ENCODE data around the gene SLC16A7. TPM values are rescaled to one million over a fixed set of nuclear protein-coding genes. Genes with fewer than 3 reads are reported as not detected.

SLC16A7 gene
- total and polyA plus RNA-seq, 2 donors: 8.6 to 51.1 TPM

GRCh38 chr12:59664495-59664894 lies 68.7 kb downstream of the SLC16A7 start:
- H3K27ac ChIP-seq (ENCODE audit: low read depth): no peak overlapping the region
- 48% methylated on average over 2 of the region's 2 CpGs for WGBS

GRCh38 chr12:59665701-59666100 lies 69.9 kb downstream of the SLC16A7 start:
- H3K4me3 ChIP-seq (ENCODE audit: low read depth, low read length): no peak overlapping the region
- DNase-seq (ENCODE audit: extremely low spot score): no peak
- 22% methylated on average over 2 of the region's 2 CpGs for WGBS
- H3K27ac ChIP-seq (ENCODE audit: low read depth): no peak overlapping the region
- H3K36me3 ChIP-seq (ENCODE audit: insufficient read depth): no peaks in the 10 kb centered on the region
- H3K4me1 ChIP-seq (ENCODE audit: insufficient read depth): no peaks in the 10 kb centered on the region

More at GRCh38 chr12:59664495-59664894, 68.7 kb downstream of the SLC16A7 start:
- H3K4me1 ChIP-seq (ENCODE audit: insufficient read depth): no peaks in the 10 kb centered on the region
- no peaks in the 10 kb centered on the region for H3K36me3 ChIP-seq (ENCODE audit: insufficient read depth)
- H3K4me3 ChIP-seq (ENCODE audit: low read depth, low read length): no peak overlapping the region
- DNase-seq (ENCODE audit: extremely low spot score): no peak

DNA sequence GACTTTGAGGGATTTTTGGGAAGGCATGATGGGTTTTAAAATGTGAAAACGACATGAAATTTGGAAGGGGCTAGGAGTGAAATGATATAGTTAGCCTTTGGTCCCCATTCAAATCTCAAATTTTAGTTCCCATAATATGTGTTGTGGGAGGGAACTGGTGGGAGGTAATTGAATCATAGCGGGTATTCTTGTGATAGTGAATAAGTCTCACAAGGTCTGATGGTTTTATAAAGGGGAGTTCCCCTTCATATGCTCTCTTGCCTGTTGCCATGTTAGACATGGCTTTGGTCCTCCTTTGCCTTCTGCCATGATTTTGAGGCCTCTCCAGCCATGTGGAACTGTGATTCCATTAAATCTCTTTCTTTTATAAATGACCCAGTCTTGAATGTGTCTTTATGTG lies 72.8 kb downstream of the SLC16A7 start:
- WGBS: 85% methylated on average over 2 of the region's 2 CpGs
- DNase-seq (ENCODE audit: extremely low spot score): no peak
- no peaks in the 10 kb centered on the region for H3K4me1 ChIP-seq (ENCODE audit: insufficient read depth)
- no peaks in the 10 kb centered on the region for H3K36me3 ChIP-seq (ENCODE audit: insufficient read depth)
- H3K4me3 ChIP-seq (ENCODE audit: low read depth, low read length): no peak overlapping the region
- H3K27ac ChIP-seq (ENCODE audit: low read depth): no peak overlapping the region

GRCh38 chr12:59672273-59672672 lies 76.4 kb downstream of the SLC16A7 start:
- H3K4me1 ChIP-seq (ENCODE audit: insufficient read depth): no peaks in the 10 kb centered on the region
- no peak for DNase-seq (ENCODE audit: extremely low spot score)
- WGBS: 98% methylated on average over 2 of the region's 2 CpGs
- no peak overlapping the region for H3K27ac ChIP-seq (ENCODE audit: low read depth)
- no peak overlapping the region for H3K4me3 ChIP-seq (ENCODE audit: low read depth, low read length)
- no peaks in the 10 kb centered on the region for H3K36me3 ChIP-seq (ENCODE audit: insufficient read depth)

DNA sequence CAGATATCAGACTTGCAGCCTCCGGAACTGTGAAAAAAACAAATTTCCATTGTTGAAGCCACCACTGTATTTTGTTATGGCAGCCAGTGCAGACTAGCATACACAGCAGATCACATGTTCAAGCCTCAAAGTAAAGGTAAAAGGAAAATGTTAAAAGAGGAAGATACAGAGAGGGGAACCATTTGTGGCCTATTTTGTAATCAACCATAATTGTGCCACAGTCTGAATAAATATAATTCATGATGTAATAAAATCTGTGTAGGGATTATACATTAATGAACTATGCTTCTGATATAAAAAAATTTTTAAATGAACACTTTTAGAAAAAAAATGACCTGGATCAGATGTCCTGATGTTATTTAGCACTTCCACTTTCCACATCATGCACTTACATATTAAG lies 79.6 kb downstream of the SLC16A7 start:
- Histone ChIP-seq H3K4me1 (ENCODE audit: insufficient read depth) (no peaks in the 10 kb centered on the region), H3K4me3 (ENCODE audit: low read depth, low read length) (no peak overlapping the region), H3K27ac (ENCODE audit: low read depth) (no peak overlapping the region), H3K36me3 (ENCODE audit: insufficient read depth) (no peaks in the 10 kb centered on the region)
- no peak for DNase-seq (ENCODE audit: extremely low spot score)
- 99% methylated on average over 1 of the region's 1 CpG for WGBS

- no peak for DNase-seq (ENCODE audit: extremely low spot score)
- whole genome bisulfite sequencing: 65% methylated on average over 3 of the region's 3 CpGs
- no peaks in the 10 kb centered on the region for H3K4me1 ChIP-seq (ENCODE audit: insufficient read depth)
- H3K4me3 ChIP-seq (ENCODE audit: low read depth, low read length): no peak overlapping the region
- no peak overlapping the region for H3K27ac ChIP-seq (ENCODE audit: low read depth)
- no peaks in the 10 kb centered on the region for H3K36me3 ChIP-seq (ENCODE audit: insufficient read depth)
Observed at GRCh38 chr12:59677857-59678256, 82.0 kb downstream of the SLC16A7 start.

GRCh38 chr12:59678759-59679411 lies 83.1 kb downstream of the SLC16A7 start:
- DNase-seq (ENCODE audit: extremely low spot score): no peak

DNA sequence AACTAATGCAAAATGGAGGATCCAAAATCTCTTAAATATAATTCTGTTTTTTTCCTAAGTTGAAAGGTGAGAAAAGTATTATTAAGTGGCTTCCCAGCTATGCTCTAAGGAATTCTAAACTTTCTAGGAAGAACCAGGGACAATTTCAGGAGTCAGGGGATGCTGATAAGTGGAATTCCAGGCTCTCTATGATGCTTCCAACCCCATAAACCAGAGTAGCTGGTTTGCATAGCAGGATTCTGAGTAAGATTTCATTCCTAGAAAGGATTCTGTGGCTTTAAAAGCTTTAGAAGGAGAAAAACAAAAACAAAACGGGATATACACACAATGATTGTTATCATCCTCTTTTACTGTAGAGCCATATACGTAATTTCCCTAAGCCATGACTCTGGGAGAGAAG lies 93.9 kb downstream of the SLC16A7 start:
- Histone ChIP-seq H3K4me3 (ENCODE audit: low read depth, low read length) (no peak overlapping the region), H3K36me3 (ENCODE audit: insufficient read depth) (no peaks in the 10 kb centered on the region), H3K4me1 (ENCODE audit: insufficient read depth) (no peaks in the 10 kb centered on the region), H3K27ac (ENCODE audit: low read depth) (no peak overlapping the region)
- no peak for DNase-seq (ENCODE audit: extremely low spot score)
- WGBS: 58% methylated on average over 2 of the region's 2 CpGs

More at GRCh38 chr12:59678759-59679411, 83.1 kb downstream of the SLC16A7 start:
- Histone ChIP-seq H3K27ac (ENCODE audit: low read depth) (no peak overlapping the region), H3K36me3 (ENCODE audit: insufficient read depth) (no peaks in the 10 kb centered on the region), H3K4me3 (ENCODE audit: low read depth, low read length) (no peak overlapping the region), H3K4me1 (ENCODE audit: insufficient read depth) (no peaks in the 10 kb centered on the region)
- 94% methylated on average over 5 of the region's 5 CpGs for WGBS

GRCh38 chr12:59695379-59695778 lies 99.5 kb downstream of the SLC16A7 start:
- WGBS: 78% methylated on average over 1 of the region's 1 CpG
- no peaks in the 10 kb centered on the region for H3K36me3 ChIP-seq (ENCODE audit: insufficient read depth)

DNA sequence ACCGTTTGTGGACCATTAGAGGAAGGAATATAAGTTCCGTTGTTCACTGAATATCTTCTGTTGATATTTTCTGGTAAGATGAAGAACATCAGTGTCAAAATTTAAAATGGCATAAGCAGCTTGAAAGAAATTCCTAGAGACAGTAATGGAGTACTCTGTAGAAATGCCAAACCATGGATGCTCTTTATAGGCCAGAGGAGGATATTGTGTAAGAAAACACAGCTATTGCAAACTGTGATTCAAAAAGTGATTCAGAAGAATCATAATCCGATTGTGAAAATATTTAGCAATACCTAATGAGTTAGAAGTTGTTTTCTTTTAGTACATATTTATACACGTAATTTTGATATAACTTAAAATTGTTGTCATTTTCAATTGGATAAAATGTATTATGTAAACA lies 102.8 kb downstream of the SLC16A7 start:
- Histone ChIP-seq H3K36me3 (ENCODE audit: insufficient read depth) (no peaks in the 10 kb centered on the region), H3K27ac (ENCODE audit: low read depth) (no peak overlapping the region), H3K4me1 (ENCODE audit: insufficient read depth) (no peaks in the 10 kb centered on the region), H3K4me3 (ENCODE audit: low read depth, low read length) (no peak overlapping the region)
- DNase-seq (ENCODE audit: extremely low spot score): no peak
- 68% methylated on average over 4 of the region's 4 CpGs for WGBS

More at GRCh38 chr12:59695379-59695778, 99.5 kb downstream of the SLC16A7 start:
- no peak overlapping the region for H3K4me3 ChIP-seq (ENCODE audit: low read depth, low read length)
- no peaks in the 10 kb centered on the region for H3K4me1 ChIP-seq (ENCODE audit: insufficient read depth)
- no peak overlapping the region for H3K27ac ChIP-seq (ENCODE audit: low read depth)
- DNase-seq (ENCODE audit: extremely low spot score): no peak

- 45% methylated on average over 2 of the region's 2 CpGs for WGBS
Observed at GRCh38 chr12:59699421-59700152, 103.8 kb downstream of the SLC16A7 start.

DNA sequence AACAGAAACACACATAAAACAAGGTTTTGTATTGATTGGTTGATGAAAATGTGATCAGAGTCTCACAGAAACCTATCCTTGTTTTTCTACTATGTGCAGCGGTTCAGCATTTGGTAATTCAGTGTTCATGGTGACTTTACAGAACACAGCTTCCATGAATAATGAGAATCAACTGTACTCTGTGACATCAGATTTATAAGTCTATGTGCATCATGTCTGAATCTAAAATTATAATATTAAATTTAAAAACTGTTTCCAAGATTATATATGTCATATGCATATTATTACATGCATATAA lies 104.3 kb downstream of the SLC16A7 start:
- H3K4me3 ChIP-seq (ENCODE audit: low read depth, low read length): no peak overlapping the region
- WGBS: 82% methylated on average over 1 of the region's 1 CpG
- H3K36me3 ChIP-seq (ENCODE audit: insufficient read depth): no peaks in the 10 kb centered on the region
- H3K4me1 ChIP-seq (ENCODE audit: insufficient read depth): no peaks in the 10 kb centered on the region
- DNase-seq (ENCODE audit: extremely low spot score): no peak
- no peak overlapping the region for H3K27ac ChIP-seq (ENCODE audit: low read depth)

More at GRCh38 chr12:59699421-59700152, 103.8 kb downstream of the SLC16A7 start:
- Histone ChIP-seq H3K4me3 (ENCODE audit: low read depth, low read length) (no peak overlapping the region), H3K27ac (ENCODE audit: low read depth) (no peak overlapping the region), H3K36me3 (ENCODE audit: insufficient read depth) (no peaks in the 10 kb centered on the region), H3K4me1 (ENCODE audit: insufficient read depth) (no peaks in the 10 kb centered on the region)
- DNase-seq (ENCODE audit: extremely low spot score): no peak

DNA sequence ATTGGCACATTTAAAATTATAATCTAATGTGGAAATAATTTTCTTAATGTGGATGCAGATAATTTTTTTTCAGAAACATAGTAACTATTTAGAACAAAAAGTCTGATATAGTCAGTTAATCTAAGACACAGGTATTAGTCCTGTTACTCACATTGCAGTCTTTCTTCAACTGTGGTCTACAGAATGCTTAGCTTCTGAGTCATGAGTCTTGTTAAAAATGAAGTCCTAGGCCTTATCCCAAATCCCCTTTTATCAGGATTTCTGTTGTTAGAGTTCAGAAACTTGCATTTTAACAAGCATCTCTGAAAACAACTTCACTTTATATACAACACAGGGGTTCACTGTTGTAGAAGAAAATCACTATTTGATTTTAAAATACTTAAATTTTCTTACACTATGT lies 112.2 kb downstream of the SLC16A7 start:
- Histone ChIP-seq H3K4me1 (ENCODE audit: insufficient read depth) (no peaks in the 10 kb centered on the region), H3K36me3 (ENCODE audit: insufficient read depth) (peaks cover 2% of the 10 kb centered on the region), H3K27ac (ENCODE audit: low read depth) (no peak overlapping the region), H3K4me3 (ENCODE audit: low read depth, low read length) (no peak overlapping the region)
- no peak for DNase-seq (ENCODE audit: extremely low spot score)

- Histone ChIP-seq H3K27ac (ENCODE audit: low read depth) (no peak overlapping the region), H3K36me3 (ENCODE audit: insufficient read depth) (peaks cover 2% of the 10 kb centered on the region), H3K4me3 (ENCODE audit: low read depth, low read length) (no peak overlapping the region), H3K4me1 (ENCODE audit: insufficient read depth) (no peaks in the 10 kb centered on the region)
- DNase-seq (ENCODE audit: extremely low spot score): no peak
- 94% methylated on average over 1 of the region's 1 CpG for WGBS
Observed at GRCh38 chr12:59708484-59708883, 112.7 kb downstream of the SLC16A7 start.

Data from urinary bladder (tissue), 4 donors.